AG04450 (cell line): ENCODE data around the gene ATG7. TPM values are rescaled to one million over a fixed set of nuclear protein-coding genes. Genes with fewer than 3 reads are reported as not detected.

ENCODE experiments used
- CTCF ChIA-PET: fragments of 300-600, 350-600 bp; formaldehyde crosslinking; extraction: SDS; loops from one replicate; lab custom pipeline; 2022; ENCODE audit warnings: antibody characterized with exemption, inconsistent platforms; lab: Charles Lee
- POLR2A ChIA-PET: fragments of 350-600 bp; formaldehyde crosslinking; extraction: SDS; loops from one replicate; lab custom pipeline; 2021; ENCODE audit warnings: antibody characterized with exemption, inconsistent platforms; lab: Yijun Ruan, JAX
- DNase-seq: peaks from one replicate; pipeline ENCODE4 v3.0.0-alpha.2; 2011; ENCODE audit warnings: low read depth, low spot score
- H3K27ac ChIP-seq: one replicate; pipeline ENCODE4 v1.5.1; 2012; ENCODE audit warnings: low read depth, low read length, control low read depth
- H3K27me3 ChIP-seq: one replicate; pipeline ENCODE4 v1.6.0; 2012; ENCODE audit warnings: low read length; ENCODE audit not compliant: control insufficient read depth, insufficient read depth
- H3K4me3 ChIP-seq: 2 replicates; pipeline ENCODE4 v1.5.1; 2011; ENCODE audit warnings: mild to moderate bottlenecking, low read depth, low read length, control low read depth
- H3K9me3 ChIP-seq: 2 replicates; pipeline ENCODE4 v1.5.1; 2012; ENCODE audit warnings: low read length; ENCODE audit not compliant: control insufficient read depth, insufficient read depth
- polyA plus RNA-seq: library from polyadenylated mRNA; depleted of rRNA; stranded (reverse); fragments of >200 nt; gene quantifications from 2 replicates; pipeline ENCODE4 v1.2.3, GENCODE V29; 2011
- TF ChIP-seq, protein P1 (sequence below): IDR thresholded peaks from 2 replicates; pipeline ENCODE4 v1.5.1; 2011; ENCODE audit warnings: low read depth, low read length, control low read depth, inconsistent platforms

Gene ATG7
- polyA plus RNA-seq, 1 experiment: 51.7 TPM

DNA sequence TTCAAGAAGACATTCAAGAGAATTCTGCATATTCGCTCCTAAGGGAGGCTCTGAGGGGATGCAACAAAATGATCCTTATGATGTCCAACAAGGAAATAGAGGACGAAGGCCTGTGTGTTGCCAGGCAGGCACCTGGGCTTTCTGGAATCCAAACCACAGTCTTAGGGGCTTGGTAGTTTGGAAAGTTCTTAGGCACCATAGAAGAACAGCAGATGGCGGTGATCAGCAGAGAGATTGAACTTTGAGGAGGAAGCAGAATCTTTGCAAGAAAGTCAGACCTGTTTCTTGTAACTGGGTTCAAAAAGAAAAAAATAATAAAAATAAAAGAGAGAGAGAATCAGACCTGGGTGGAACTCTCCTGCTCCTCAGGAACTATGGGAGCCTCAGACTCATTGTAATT lies 11.7 kb upstream of the ATG7 start:
- POLR2A ChIA-PET: no interaction called here

DNA sequence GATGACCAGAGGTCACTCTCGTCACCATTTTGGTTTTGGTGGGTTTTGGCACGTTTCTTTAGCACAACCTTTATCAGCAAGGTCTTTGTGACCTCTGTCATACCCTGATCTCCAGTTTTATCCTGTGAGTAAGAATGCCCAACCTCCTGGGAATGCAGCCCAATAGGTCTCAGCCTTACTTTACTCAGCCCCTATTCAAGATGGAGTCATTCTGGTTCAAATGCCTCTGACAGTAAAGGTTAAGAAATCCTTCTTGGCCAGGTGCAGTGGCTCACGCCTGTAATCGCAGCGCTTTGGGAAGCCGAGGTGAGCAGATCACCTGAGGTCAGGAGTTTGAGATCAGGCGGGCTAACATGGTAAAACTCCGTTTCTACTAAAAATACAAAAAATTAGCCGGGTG lies 3.2 kb upstream of the ATG7 start:
- no peak for DNase-seq
- H3K4me3 ChIP-seq: no peak overlapping the region
- CTCF ChIA-PET: no interaction called here
- no peaks in the 10 kb centered on the region for H3K9me3 ChIP-seq
- H3K27ac ChIP-seq: no peak overlapping the region
- TF ChIP-seq, protein P1, sequence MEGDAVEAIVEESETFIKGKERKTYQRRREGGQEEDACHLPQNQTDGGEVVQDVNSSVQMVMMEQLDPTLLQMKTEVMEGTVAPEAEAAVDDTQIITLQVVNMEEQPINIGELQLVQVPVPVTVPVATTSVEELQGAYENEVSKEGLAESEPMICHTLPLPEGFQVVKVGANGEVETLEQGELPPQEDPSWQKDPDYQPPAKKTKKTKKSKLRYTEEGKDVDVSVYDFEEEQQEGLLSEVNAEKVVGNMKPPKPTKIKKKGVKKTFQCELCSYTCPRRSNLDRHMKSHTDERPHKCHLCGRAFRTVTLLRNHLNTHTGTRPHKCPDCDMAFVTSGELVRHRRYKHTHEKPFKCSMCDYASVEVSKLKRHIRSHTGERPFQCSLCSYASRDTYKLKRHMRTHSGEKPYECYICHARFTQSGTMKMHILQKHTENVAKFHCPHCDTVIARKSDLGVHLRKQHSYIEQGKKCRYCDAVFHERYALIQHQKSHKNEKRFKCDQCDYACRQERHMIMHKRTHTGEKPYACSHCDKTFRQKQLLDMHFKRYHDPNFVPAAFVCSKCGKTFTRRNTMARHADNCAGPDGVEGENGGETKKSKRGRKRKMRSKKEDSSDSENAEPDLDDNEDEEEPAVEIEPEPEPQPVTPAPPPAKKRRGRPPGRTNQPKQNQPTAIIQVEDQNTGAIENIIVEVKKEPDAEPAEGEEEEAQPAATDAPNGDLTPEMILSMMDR: no peak
- H3K27me3 ChIP-seq: no peaks in the 10 kb centered on the region
- POLR2A ChIA-PET: no interaction called here

More for the DNA sequence above, 11.7 kb upstream of the ATG7 start:
- Histone ChIP-seq H3K27ac (no peak overlapping the region), H3K9me3 (no peaks in the 10 kb centered on the region), H3K27me3 (no peaks in the 10 kb centered on the region), H3K4me3 (no peak overlapping the region)
- DNase-seq: no peak
- CTCF ChIA-PET: interaction anchor here (0.6 to 0.8 kb wide), 2 partner anchors 16 to 114 kb away, joined by 3 to 4 read pairs; no protein-coding TSS in a partner anchor
- TF ChIP-seq, protein P1: no peak

DNA sequence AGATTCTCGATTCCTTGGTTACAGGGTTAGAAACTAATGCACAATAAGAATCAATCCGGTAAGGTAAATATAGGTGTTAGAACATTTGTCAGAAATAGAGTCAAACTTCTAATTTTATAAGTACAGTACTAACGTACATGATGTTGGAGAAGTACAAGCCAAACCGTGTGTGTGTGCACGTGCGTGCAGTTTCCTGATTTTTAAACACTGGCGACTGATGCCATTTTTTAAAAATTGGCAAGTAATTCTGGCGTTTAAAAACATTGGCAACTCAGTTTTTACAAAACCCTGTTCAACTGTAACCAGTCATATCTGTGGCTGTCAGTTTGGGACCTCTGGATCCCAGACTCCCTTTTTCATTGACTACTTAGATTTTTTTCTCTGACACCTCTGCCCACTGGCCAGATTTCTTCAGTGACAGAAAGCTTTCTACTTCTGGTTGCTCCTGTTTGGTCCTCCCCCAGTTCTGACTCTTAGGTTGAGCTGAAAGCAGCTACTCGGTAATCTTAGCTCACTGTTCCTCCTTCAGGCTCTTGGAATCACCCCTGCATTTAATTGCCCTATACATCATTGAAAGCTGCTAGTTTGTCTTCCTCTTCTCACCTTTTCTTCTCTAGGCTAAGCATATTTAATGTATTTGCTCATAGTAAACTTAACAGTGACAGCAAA lies 843 bp downstream of the ATG7 start:
- Histone ChIP-seq H3K9me3 (no peaks in the 10 kb centered on the region), H3K4me3 (peak overlapping the region; percentile 97), H3K27me3 (no peaks in the 10 kb centered on the region), H3K27ac (no peak overlapping the region)
- POLR2A ChIA-PET: interaction anchor here (0.6 to 2.2 kb wide), 8 partner anchors 9 to 202 kb away, joined by 3 to 20 read pairs (median 8); no protein-coding TSS in a partner anchor
- CTCF ChIA-PET: interaction anchor here (0.9 to 1.4 kb wide), 4 partner anchors 12 to 213 kb away, joined by 3 to 6 read pairs (median 3); no protein-coding TSS in a partner anchor
- no peak for DNase-seq
- TF ChIP-seq, protein P1: no peak

DNA sequence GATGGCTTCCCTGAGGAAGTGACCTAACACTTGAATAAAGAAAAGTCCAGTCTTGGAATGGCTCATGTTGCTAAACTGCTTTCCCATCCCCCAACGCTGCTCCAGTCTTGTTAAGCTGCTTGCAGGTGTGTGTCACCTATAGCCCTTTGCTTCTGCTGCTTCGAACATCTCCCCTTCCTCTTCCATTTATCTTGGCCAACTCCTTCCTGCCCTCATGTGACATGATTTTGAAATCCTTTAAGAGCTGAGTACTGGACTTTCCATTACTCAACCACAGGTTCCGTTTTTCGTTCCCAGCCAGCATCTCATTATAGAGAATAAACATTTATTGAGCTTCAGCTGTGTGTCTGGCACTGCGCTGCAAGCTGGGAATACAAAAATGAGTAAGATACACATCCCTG lies 1.7 kb downstream of the ATG7 start:
- ChIA-PET POLR2A (interaction anchor here (2.2 kb wide), 1 partner anchor 8 kb away, joined by 20 read pairs; no protein-coding TSS in a partner anchor), CTCF (interaction anchor here (1.4 kb wide), 1 partner anchor 214 kb away, joined by 5 read pairs; no protein-coding TSS in a partner anchor)
- Histone ChIP-seq H3K9me3 (no peaks in the 10 kb centered on the region), H3K4me3 (peak overlapping the region; percentile 97), H3K27ac (no peak overlapping the region), H3K27me3 (no peaks in the 10 kb centered on the region)
- no peak for DNase-seq
- TF ChIP-seq, protein P1: no peak

DNA sequence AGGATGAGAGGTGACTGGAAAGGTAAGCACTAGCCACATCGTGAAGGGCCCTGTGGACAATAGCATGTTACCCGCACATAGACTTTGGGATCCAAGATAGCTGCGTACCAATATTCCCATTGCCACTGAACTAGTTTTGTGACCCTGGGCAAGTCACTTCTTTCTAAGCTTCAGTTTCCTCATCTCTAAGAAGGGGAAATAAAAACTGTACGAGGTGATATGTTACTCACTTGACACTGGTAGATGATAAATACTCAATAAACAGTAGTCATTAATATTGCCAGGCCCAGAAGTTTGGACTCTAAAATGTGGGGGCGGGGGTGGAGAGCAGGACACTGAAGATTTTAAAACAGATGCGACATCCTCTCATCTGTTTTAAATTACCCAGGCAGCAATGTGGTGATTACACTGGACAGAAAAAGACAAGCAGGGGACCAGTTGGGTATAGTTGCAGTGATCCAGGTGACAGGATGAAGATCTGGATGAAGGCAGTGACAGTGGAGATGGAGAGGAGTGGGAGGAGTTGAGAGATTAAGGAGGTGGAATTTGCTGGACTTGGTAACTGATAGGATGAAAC lies 2.5 kb downstream of the ATG7 start:
- Histone ChIP-seq H3K9me3 (no peaks in the 10 kb centered on the region), H3K4me3 (no peak overlapping the region), H3K27ac (no peak overlapping the region), H3K27me3 (no peaks in the 10 kb centered on the region)
- DNase-seq: no peak
- TF ChIP-seq, protein P1: no peak
- POLR2A ChIA-PET: no interaction called here
- CTCF ChIA-PET: interaction anchor here (1.4 kb wide), 1 partner anchor 215 kb away, joined by 5 read pairs; no protein-coding TSS in a partner anchor
